OCI-LY3 (cell line): Measurements from ENCODE around the gene ARHGAP42.

Experiments used
- H2AFZ ChIP-seq: fragments of 200-600, 300-600 bp; shearing (Covaris generic); 2 replicates; pipeline ENCODE4 v1.6.0; 2014; ENCODE audit warnings: antibody characterized with exemption, low read depth, low read length
- H3K27ac ChIP-seq: fragments of 200-600, 300-600 bp; sonication (generic); 2 replicates; pipeline ENCODE4 v1.5.1; 2014; ENCODE audit warnings: mild to moderate bottlenecking, low read length, moderate library complexity, mixed read lengths
- H3K27me3 ChIP-seq: fragments of 200-600, 300-600 bp; sonication (generic); 2 replicates; pipeline ENCODE4 v1.6.1; 2014; ENCODE audit warnings: low read depth, low read length, mixed read lengths
- H3K36me3 ChIP-seq: fragments of 200-600, 300-600 bp; sonication (generic); replicated peaks from 2 replicates; pipeline ENCODE3; 2014; ENCODE audit warnings: low read depth, low read length, mixed read lengths
- H3K4me1 ChIP-seq: fragments of 300-600, 200-600 bp; sonication (generic); 2 replicates; pipeline ENCODE4 v1.6.1; 2014; ENCODE audit warnings: low read length, mixed read lengths
- H3K4me2 ChIP-seq: fragments of 200-600, 300-600 bp; sonication (generic); 2 replicates; pipeline ENCODE4 v1.6.1; 2014; ENCODE audit warnings: low read length, mixed read lengths
- H3K4me3 ChIP-seq: fragments of 300-600, 200-600 bp; sonication (generic); 2 replicates; pipeline ENCODE4 v1.5.1; 2014; ENCODE audit warnings: antibody characterized with exemption, mild to moderate bottlenecking, low read length, moderate library complexity
- H3K79me2 ChIP-seq: fragments of 300-600, 200-600 bp; shearing (Covaris generic); 2 replicates; pipeline ENCODE4 v1.6.1; 2014; ENCODE audit warnings: mild to moderate bottlenecking, low read length, mixed read lengths
- H3K9ac ChIP-seq: fragments of 300-600, 200-600 bp; shearing (Covaris generic); 2 replicates; pipeline ENCODE4 v1.6.0; 2014; ENCODE audit warnings: mild to moderate bottlenecking, low read length, moderate library complexity
- H3K9me3 ChIP-seq: fragments of 200-600, 300-600 bp; shearing (Covaris generic); 2 replicates; pipeline ENCODE4 v1.6.1; 2014; ENCODE audit warnings: low read length, mixed read lengths; ENCODE audit not compliant: insufficient read depth
- H4K20me1 ChIP-seq: fragments of 200-600, 300-600 bp; sonication (generic); 2 replicates; pipeline ENCODE4 v1.6.1; 2016; ENCODE audit warnings: low read length, mixed read lengths; ENCODE audit not compliant: insufficient read depth
- EZH2phosphoT487 ChIP-seq: fragments of 200-600 bp; shearing (Covaris generic); IDR thresholded peaks from 2 replicates; pipeline ENCODE4 v1.6.1; 2018; ENCODE audit warnings: antibody characterized with exemption, mixed run types, low read depth
- TF ChIP-seq, protein P1 (sequence below): fragments of 200-600, 300-600 bp; sonication (generic); IDR thresholded peaks from 2 replicates; pipeline ENCODE4 v1.5.1; 2014; ENCODE audit warnings: antibody characterized with exemption, low read length, low read depth

ARHGAP42 gene

DNA sequence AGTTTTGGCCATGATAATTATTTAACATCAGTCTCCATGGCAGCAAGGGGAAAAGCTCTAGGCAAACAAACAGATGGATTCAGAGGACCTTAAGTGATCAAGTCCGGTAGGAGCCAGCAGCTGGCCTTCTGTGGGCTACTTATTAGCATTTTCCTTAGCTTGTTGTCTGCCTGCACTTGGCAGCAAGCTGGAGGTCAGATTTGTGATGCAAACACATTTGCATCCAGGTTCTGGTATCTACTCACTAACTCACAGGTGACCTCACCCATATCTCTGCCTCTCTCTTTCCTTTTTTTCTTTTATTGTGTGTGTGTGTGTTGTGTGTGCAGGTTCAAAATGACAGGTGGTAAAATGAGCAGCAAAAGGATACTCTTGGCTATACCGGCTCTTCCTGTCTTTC, 32.3 kb downstream of the ARHGAP42 start:
- no peak overlapping the region for H3K27ac ChIP-seq

DNA sequence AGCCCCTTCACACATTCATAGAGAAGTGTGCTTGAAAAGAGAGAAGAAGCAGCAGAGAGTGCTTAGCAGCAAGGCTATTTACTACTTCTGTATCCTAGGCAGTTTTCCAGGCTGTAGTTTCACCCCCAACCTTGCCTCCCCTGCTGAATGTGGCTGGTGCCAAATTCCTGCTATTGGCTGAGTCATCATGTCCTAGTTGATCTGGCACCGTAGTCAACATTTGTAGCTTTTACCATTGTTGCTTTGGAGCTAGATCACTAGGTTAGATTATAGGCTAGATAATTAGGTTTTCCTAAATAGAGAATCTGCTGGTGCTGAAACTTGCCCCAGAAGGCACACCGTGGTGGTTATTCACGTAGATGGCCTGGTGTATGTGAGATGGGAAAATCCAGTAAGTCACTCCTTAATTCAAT, 32.7 kb downstream of the ARHGAP42 start:
- Histone ChIP-seq H3K79me2 (peaks cover 15% of the 10 kb centered on the region), H3K27me3 (no peaks in the 10 kb centered on the region), H3K9ac (no peak overlapping the region), H4K20me1 (no peaks in the 10 kb centered on the region), H3K36me3 (no peaks in the 10 kb centered on the region), H3K27ac (no peak overlapping the region), H2AFZ (no peak overlapping the region), H3K9me3 (no peaks in the 10 kb centered on the region), H3K4me2 (peak overlapping the region; percentile 54), H3K4me1 (peaks cover 49% of the 10 kb centered on the region), H3K4me3 (no peak overlapping the region)
- TF ChIP-seq, protein P1, sequence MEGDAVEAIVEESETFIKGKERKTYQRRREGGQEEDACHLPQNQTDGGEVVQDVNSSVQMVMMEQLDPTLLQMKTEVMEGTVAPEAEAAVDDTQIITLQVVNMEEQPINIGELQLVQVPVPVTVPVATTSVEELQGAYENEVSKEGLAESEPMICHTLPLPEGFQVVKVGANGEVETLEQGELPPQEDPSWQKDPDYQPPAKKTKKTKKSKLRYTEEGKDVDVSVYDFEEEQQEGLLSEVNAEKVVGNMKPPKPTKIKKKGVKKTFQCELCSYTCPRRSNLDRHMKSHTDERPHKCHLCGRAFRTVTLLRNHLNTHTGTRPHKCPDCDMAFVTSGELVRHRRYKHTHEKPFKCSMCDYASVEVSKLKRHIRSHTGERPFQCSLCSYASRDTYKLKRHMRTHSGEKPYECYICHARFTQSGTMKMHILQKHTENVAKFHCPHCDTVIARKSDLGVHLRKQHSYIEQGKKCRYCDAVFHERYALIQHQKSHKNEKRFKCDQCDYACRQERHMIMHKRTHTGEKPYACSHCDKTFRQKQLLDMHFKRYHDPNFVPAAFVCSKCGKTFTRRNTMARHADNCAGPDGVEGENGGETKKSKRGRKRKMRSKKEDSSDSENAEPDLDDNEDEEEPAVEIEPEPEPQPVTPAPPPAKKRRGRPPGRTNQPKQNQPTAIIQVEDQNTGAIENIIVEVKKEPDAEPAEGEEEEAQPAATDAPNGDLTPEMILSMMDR, result no peak
- no peak for TF ChIP-seq EZH2phosphoT487

More for the DNA sequence above, 32.3 kb downstream of the ARHGAP42 start:
- Histone ChIP-seq H3K4me1 (peaks cover 49% of the 10 kb centered on the region), H3K4me2 (peak overlapping the region; percentile 54), H3K9me3 (no peaks in the 10 kb centered on the region), H3K27me3 (no peaks in the 10 kb centered on the region), H2AFZ (no peak overlapping the region), H3K79me2 (peaks cover 15% of the 10 kb centered on the region), H3K9ac (no peak overlapping the region), H3K36me3 (no peaks in the 10 kb centered on the region), H3K4me3 (no peak overlapping the region), H4K20me1 (no peaks in the 10 kb centered on the region)
- no peak for TF ChIP-seq EZH2phosphoT487
- TF ChIP-seq, protein P1, result no peak

DNA sequence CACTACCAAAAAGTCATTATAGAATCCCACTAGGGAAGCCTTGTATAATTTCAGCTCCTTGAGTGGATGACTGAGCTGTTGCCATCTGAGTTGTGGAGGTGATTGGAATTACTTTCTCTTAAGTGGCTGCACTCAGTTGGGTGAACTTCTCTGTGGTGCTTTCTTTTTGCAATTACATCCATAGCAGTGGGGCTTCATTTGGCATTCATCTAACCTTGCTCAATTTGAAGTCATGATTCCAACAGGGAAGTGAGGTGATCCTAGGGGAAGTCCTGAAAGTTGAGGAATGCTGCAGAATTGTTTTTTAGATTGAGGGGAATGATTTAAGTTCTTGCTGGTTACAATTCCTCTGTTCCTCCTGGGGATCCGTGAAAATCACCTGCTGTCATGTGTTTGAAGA, 39.6 kb downstream of the ARHGAP42 start:
- Histone ChIP-seq H2AFZ (no peak overlapping the region), H3K79me2 (no peaks in the 10 kb centered on the region; the same call in 1 of the 2 replicates), H3K9ac (no peak overlapping the region), H3K27ac (no peak overlapping the region), H3K4me1 (no peaks in the 10 kb centered on the region), H4K20me1 (no peaks in the 10 kb centered on the region), H3K27me3 (no peaks in the 10 kb centered on the region), H3K4me3 (no peak overlapping the region), H3K4me2 (no peak overlapping the region), H3K36me3 (no peaks in the 10 kb centered on the region), H3K9me3 (no peaks in the 10 kb centered on the region)
- TF ChIP-seq, protein P1, result no peak

DNA sequence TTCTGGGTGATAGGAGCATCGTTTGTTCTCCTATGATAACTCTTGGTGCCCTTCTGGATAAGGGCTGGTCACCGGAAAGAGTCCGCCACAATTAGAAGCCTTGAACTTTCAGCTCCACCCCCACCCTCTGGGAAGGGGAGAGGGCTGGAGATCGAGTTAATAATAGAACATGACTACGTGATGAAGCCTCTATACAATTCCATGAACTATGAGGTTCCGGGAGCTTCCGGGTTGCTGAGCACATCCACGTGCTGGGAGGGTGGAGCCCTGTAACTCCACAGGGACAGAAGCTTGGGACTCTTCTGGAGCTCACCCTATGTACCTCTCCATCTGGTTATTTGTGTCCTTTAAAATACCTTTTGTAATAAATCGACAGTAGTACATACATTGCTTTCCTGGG, 40.3 kb downstream of the ARHGAP42 start:
- H3K36me3 ChIP-seq, result no peaks in the 10 kb centered on the region
- TF ChIP-seq, protein P1, result no peak
- no peak for TF ChIP-seq EZH2phosphoT487
- no peaks in the 10 kb centered on the region for H4K20me1 ChIP-seq
- H3K27ac ChIP-seq, result no peak overlapping the region
- no peak overlapping the region for H3K4me2 ChIP-seq
- H3K9me3 ChIP-seq, result no peaks in the 10 kb centered on the region
- no peaks in the 10 kb centered on the region; the same call in 1 of the 2 replicates for H3K79me2 ChIP-seq
- no peaks in the 10 kb centered on the region for H3K27me3 ChIP-seq
- H3K4me1 ChIP-seq, result no peaks in the 10 kb centered on the region
- H2AFZ ChIP-seq, result no peak overlapping the region
- no peak overlapping the region for H3K4me3 ChIP-seq
- H3K9ac ChIP-seq, result no peak overlapping the region
